ENCODE measurements around the gene DCLRE1B.

The DCLRE1B gene

GRCh38 chr1:113904674-113905434 is at the start of gene DCLRE1B, which contains the start of gene AP4B1:
TSS of gene DCLRE1B (plus strand) at chr1:113905326. CDS start at chr1:113905587, 261 bp downstream.
TSS of gene AP4B1 (minus strand) at chr1:113904799. CDS start at chr1:113904717, 82 bp downstream.
- peak; percentile 99 for DNase-seq (ENCODE audit: low read depth)

- DNase-seq (ENCODE audit: low read depth), result no peak
These were observed 49.3 kb upstream of the DCLRE1B start for GRCh38 chr1:113855630-113856400.

GRCh38 chr1:113856401-113856790 is 48.7 kb upstream of the DCLRE1B start:
- DNase-seq (ENCODE audit: low read depth), result no peak

GRCh38 chr1:113857776-113858175 is 47.4 kb upstream of the DCLRE1B start:
- DNase-seq (ENCODE audit: low read depth), result no peak

- DNase-seq (ENCODE audit: low read depth), result no peak
These were observed 46.7 kb upstream of the DCLRE1B start for GRCh38 chr1:113858418-113858817.

GRCh38 chr1:113858982-113859381 is 46.1 kb upstream of the DCLRE1B start:
- no peak for DNase-seq (ENCODE audit: low read depth)

GRCh38 chr1:113859478-113860175 is 45.5 kb upstream of the DCLRE1B start:
- DNase-seq (ENCODE audit: low read depth), result no peak

GRCh38 chr1:113860891-113861290 is 44.2 kb upstream of the DCLRE1B start:
- peak; percentile 44 for DNase-seq (ENCODE audit: low read depth)

GRCh38 chr1:113861641-113862040 is 43.5 kb upstream of the DCLRE1B start:
- no peak for DNase-seq (ENCODE audit: low read depth)

GRCh38 chr1:113868387-113869083 is 36.6 kb upstream of the DCLRE1B start:
- DNase-seq (ENCODE audit: low read depth), result no peak

- no peak for DNase-seq (ENCODE audit: low read depth)
These were observed 34.3 kb upstream of the DCLRE1B start for GRCh38 chr1:113870778-113871177.

- DNase-seq (ENCODE audit: low read depth), result no peak
These were observed 33.5 kb upstream of the DCLRE1B start, which contains the start of gene PTPN22 for GRCh38 chr1:113871597-113872113. TSS of gene PTPN22 (minus strand) at chr1:113871712.

GRCh38 chr1:113872219-113872935 is 32.7 kb upstream of the DCLRE1B start:
- no peak for DNase-seq (ENCODE audit: low read depth)

GRCh38 chr1:113874012-113874879 is 30.9 kb upstream of the DCLRE1B start:
- DNase-seq (ENCODE audit: low read depth), result no peak

- no peak for DNase-seq (ENCODE audit: low read depth)
These were observed 29.4 kb upstream of the DCLRE1B start for GRCh38 chr1:113875714-113876113.

- DNase-seq (ENCODE audit: low read depth), result no peak
These were observed 28.9 kb upstream of the DCLRE1B start for GRCh38 chr1:113876176-113876575.

GRCh38 chr1:113879739-113880038 is 25.4 kb upstream of the DCLRE1B start:
- no peak for DNase-seq (ENCODE audit: low read depth)

- no peak for DNase-seq (ENCODE audit: low read depth)
These were observed 23.5 kb upstream of the DCLRE1B start for GRCh38 chr1:113881661-113882060.

GRCh38 chr1:113886417-113887401 is 18.4 kb upstream of the DCLRE1B start:
- no peak for DNase-seq (ENCODE audit: low read depth)

All from GM04503 (cell line).